Choroid plexus epithelial cell (primary cell): ENCODE data around the gene KCND3.

Experiments used
- DNase-seq: peaks from one replicate; pipeline ENCODE4 v3.0.0-alpha.2; 2010; ENCODE audit warnings: low read depth
- H3K4me3 ChIP-seq: 2 replicates; pipeline ENCODE4 v1.5.1; 2011; ENCODE audit warnings: low read depth, mild to moderate bottlenecking, control low read depth, low read length, moderate library complexity
- TF ChIP-seq, protein P1 (sequence below): conservative IDR thresholded peaks from 2 replicates; pipeline ENCODE4 v1.5.1; 2011; ENCODE audit warnings: low read depth, mild to moderate bottlenecking, control low read depth, inconsistent platforms, low read length, moderate library complexity

Gene KCND3

DNA sequence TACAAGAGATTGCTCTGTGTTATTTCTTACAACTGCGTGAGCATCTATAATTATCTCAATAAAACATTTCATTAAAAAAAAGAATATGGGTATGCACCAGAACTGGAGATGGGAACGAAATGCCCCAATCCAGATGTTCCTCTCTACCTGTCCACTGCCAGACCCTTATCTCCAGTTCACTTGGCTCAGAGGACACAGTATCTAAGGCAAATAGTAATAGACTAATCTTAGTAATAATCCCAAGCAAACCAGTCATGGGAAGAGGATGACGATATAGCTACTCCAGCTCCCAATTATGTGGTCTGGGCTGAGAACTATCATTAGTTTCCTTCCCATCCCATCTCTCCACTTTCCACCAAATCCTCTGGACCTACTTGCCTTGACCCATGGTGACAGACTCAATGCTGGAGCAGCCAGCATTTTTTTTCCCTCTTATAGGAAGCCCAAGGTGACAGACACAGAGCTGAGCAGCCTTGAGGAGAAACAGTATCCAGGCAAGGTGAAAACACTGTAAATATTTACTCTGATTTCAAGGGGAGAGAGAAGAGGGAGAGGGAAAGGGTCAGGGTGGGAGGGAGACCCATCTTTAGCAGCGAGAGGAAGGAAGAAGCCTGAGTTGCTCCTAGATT lies 205.1 kb downstream of the KCND3 start:
- DNase-seq: no peak
- no peak overlapping the region for H3K4me3 ChIP-seq
- TF ChIP-seq, protein P1, sequence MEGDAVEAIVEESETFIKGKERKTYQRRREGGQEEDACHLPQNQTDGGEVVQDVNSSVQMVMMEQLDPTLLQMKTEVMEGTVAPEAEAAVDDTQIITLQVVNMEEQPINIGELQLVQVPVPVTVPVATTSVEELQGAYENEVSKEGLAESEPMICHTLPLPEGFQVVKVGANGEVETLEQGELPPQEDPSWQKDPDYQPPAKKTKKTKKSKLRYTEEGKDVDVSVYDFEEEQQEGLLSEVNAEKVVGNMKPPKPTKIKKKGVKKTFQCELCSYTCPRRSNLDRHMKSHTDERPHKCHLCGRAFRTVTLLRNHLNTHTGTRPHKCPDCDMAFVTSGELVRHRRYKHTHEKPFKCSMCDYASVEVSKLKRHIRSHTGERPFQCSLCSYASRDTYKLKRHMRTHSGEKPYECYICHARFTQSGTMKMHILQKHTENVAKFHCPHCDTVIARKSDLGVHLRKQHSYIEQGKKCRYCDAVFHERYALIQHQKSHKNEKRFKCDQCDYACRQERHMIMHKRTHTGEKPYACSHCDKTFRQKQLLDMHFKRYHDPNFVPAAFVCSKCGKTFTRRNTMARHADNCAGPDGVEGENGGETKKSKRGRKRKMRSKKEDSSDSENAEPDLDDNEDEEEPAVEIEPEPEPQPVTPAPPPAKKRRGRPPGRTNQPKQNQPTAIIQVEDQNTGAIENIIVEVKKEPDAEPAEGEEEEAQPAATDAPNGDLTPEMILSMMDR: no peak

DNA sequence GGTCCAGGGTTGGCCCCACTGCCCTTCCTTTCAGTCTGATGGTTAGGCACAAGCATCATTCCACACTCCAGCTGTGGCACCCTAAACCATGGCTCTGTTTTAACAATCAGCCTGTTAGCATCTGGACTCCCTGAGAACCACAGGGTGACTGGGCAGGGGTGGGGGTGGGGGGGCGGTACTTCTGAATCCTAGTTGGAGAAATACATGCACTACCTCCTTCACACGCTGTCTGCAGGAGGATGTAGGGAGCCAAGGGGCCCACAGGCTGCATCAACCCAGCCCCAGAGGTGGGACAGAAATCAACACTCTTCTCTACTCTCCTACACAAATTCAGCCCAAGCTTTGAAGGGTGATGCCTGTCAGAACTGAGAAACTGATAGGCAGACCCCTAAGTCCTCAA lies 209.9 kb downstream of the KCND3 start:
- DNase-seq: no peak
- H3K4me3 ChIP-seq: no peak overlapping the region
- TF ChIP-seq, protein P1: no peak

- DNase-seq: no peak
- TF ChIP-seq, protein P1: no peak
- no peak overlapping the region for H3K4me3 ChIP-seq
Measured at GRCh38 chr1:111778541-111779051, 210.9 kb downstream of the KCND3 start.

DNA sequence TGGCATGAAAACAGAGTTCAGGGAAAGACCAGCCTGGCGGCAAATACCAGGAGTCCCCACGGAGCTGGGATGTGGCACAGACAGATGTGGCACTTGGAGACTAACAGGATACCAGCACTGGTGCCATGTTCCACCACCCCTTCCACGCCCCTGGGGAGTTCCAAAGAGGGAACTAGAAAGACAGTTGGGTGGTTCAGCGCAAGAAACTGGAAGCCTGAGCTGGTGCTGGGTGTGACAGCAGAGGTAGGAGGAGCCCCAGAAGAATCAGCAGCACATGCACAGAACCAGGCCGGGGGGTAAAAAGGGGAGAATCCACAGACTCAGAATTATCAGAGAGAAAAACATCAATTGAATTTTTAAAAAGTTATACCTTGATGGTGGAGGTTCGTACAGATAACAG lies 211.4 kb downstream of the KCND3 start:
- TF ChIP-seq, protein P1: no peak
- no peak for DNase-seq
- H3K4me3 ChIP-seq: no peak overlapping the region

DNA sequence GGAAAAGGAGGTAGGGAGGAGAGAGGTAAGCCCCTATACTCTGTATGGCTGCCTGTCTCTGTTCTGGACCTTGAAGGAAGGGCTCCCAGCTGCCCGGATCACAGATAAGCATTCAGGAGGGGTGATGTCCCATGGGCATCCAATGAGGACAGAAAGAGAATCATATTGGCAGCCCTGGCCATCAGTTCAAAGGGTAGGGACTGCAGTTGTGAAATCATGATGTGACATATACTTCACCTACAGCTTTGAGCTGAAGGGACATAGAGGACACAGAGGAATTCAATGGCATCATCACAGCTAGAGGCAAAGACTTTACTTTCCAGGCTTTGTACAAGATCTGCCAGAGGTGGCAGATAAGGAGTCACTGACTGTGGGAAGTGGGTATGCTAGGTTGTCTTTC lies 212.2 kb downstream of the KCND3 start:
- TF ChIP-seq, protein P1: no peak
- no peak for DNase-seq
- no peak overlapping the region for H3K4me3 ChIP-seq

DNA sequence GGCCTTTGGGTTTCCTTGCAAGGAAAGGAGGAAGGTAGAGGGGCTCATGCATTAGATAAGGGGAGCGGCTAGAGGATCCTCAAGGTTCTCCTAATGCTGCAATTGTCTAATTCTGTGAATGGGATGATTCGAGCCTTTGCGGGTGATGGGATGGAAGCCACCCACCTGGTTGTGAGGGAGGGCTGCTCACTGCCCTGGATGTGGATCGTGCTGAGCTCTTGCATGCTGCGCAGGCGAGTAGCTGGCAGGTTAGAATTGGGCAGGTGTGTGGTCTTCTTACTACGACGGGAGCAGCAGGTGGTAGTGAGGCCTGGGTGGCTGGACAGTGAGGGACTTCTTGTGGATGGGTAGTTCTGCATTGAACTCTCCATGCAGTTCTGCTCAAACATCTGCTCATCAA lies 212.6 kb downstream of the KCND3 start:
- no peak overlapping the region for H3K4me3 ChIP-seq
- TF ChIP-seq, protein P1: no peak
- DNase-seq: no peak

- no peak overlapping the region for H3K4me3 ChIP-seq
- TF ChIP-seq, protein P1: no peak
- DNase-seq: no peak
Measured at GRCh38 chr1:111776391-111776790, 213.1 kb downstream of the KCND3 start.
